HG03175 (cell line): ENCODE data around the gene DDX10.

Experiments used
- ATAC-seq: cut with Tn5 transposase; IDR thresholded peaks from one replicate; pipeline ENCODE4 v1.9.1; 2021; ENCODE audit warnings: mild to moderate bottlenecking, moderate library complexity; ENCODE audit not compliant: unreplicated experiment

The DDX10 gene

GRCh38 chr11:108966978-108967377 lies 302.1 kb downstream of the DDX10 start:
- ATAC-seq: no peak

GRCh38 chr11:108967571-108967970 lies 302.7 kb downstream of the DDX10 start:
- no peak for ATAC-seq

GRCh38 chr11:108970221-108970991 lies 305.5 kb downstream of the DDX10 start:
- no peak for ATAC-seq

GRCh38 chr11:108973402-108974162 lies 308.7 kb downstream of the DDX10 start:
- no peak for ATAC-seq

- no peak for ATAC-seq
Observed at GRCh38 chr11:108975026-108975425, 310.2 kb downstream of the DDX10 start.

- ATAC-seq: no peak
Observed at GRCh38 chr11:108975641-108976071, 310.8 kb downstream of the DDX10 start.

GRCh38 chr11:108983636-108984420 lies 319.0 kb downstream of the DDX10 start:
- ATAC-seq: no peak

GRCh38 chr11:108984523-108984922 lies 319.7 kb downstream of the DDX10 start:
- ATAC-seq: no peak

- no peak for ATAC-seq
Observed at GRCh38 chr11:108985236-108985944, 320.5 kb downstream of the DDX10 start.

- no peak for ATAC-seq
Observed at GRCh38 chr11:108985945-108986279, 321.0 kb downstream of the DDX10 start.
